Putamen (tissue), 1 donor: Measurements from ENCODE around the gene DNAJB14.

ENCODE experiments used
- DNase-seq: peaks from one replicate; pipeline ENCODE4 v3.0.0-alpha.2; 2016; ENCODE audit warnings: low spot score

Gene DNAJB14

GRCh38 chr4:99863804-99864203 is 82.6 kb downstream of the DNAJB14 start:
- DNase-seq, result no peak

GRCh38 chr4:99861120-99861905 is 85.1 kb downstream of the DNAJB14 start:
- DNase-seq, result no peak

GRCh38 chr4:99860521-99860920 is 85.9 kb downstream of the DNAJB14 start:
- DNase-seq, result no peak

GRCh38 chr4:99859618-99860017 is 86.8 kb downstream of the DNAJB14 start:
- DNase-seq, result no peak

DNA sequence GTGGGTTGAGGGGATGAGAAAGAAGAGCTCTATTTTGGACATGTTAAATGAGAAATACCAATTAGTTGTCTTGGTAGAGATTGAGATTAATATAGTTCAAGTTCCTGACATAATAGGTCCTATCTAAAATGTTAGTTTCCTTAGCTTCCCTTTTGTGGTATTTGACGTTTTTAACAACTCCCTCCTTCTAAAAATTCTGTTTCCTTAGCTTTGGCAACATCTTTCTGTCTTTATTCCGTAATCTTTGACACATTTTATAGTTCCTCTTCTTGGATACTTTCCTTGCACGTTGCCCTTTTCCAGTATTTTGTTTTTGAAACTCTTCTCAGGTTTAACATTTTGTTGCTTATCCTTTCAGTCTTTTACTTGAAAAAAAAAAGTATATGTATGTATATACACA is 89.1 kb downstream of the DNAJB14 start:
- DNase-seq, result no peak

DNA sequence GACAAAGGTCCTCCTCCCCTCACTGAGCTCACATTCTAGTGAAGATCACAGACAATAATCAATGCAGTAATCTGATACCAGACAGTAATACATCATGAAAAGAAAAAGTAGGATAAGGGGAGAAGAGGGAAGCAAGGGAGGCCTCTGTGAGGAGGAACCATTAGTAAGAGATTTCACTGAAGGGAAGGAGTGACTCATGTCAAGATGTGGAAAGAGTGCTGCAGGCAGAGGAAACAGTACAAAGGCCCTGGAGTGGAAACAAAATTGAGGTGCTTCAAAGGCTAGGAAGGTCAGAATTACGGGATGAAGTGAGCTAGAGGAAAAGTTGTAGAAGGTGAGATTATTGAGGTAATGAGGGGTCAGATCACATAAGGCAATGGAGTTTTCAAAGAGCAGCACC is 90.3 kb downstream of the DNAJB14 start:
- no peak for DNase-seq

- DNase-seq, result no peak
Measured at GRCh38 chr4:99855678-99856077, 90.7 kb downstream of the DNAJB14 start.

DNA sequence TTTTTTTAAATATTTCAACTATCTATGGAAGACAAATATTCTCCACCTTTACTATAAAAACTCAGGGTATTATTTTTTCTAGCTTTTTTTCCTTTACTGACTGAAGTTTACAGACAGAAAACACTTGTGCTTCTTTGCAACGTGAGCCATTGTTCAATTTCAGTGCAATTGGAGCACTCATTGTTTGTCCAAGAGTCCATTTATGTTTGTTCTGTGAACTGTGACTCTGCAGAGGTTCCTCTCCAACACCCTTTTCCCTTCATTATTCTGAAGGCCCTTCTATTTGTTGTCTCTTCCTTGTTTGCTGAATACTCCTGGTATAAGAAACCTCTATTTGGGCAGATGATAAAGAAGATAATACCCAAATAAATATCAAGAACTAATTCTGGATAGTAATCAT is 92.4 kb downstream of the DNAJB14 start:
- no peak for DNase-seq

GRCh38 chr4:99853190-99853589 is 93.2 kb downstream of the DNAJB14 start:
- no peak for DNase-seq

- DNase-seq, result no peak
Measured at GRCh38 chr4:99852199-99852749, 94.1 kb downstream of the DNAJB14 start.

GRCh38 chr4:99848591-99849001 is 97.8 kb downstream of the DNAJB14 start:
- DNase-seq, result no peak

GRCh38 chr4:99847362-99847976 is 98.9 kb downstream of the DNAJB14 start:
- no peak for DNase-seq

- no peak for DNase-seq
Measured at GRCh38 chr4:99846891-99847290, 99.5 kb downstream of the DNAJB14 start.
